Measurements from ENCODE around the gene TMEM14A.
"Not testable (repeated sequence)": the region's sequence is repeated elsewhere in the genome, so short reads cannot be mapped to it uniquely, and the experiment has no call there.

The TMEM14A gene

GRCh38 chr6:52689857-52690256 lies 18.9 kb downstream of the TMEM14A start:
- no peak for DNase-seq (ENCODE audit: low read depth)
- TF ChIP-seq CTCF (IDR thresholded peaks at IDR 0.05; ENCODE audit: low read length, missing control alignments) = no peak
- no peak overlapping the region for H3K4me3 ChIP-seq (replicated peaks; ENCODE audit: low read depth, low read length)

GRCh38 chr6:52691718-52692117 lies 20.8 kb downstream of the TMEM14A start:
- no peak for TF ChIP-seq CTCF (IDR thresholded peaks at IDR 0.05; ENCODE audit: low read length, missing control alignments)
- DNase-seq (ENCODE audit: low read depth) = peak; percentile 11
- H3K4me3 ChIP-seq (replicated peaks; ENCODE audit: low read depth, low read length) = no peak overlapping the region

- no peak for DNase-seq (ENCODE audit: low read depth)
- TF ChIP-seq CTCF (IDR thresholded peaks at IDR 0.05; ENCODE audit: low read length, missing control alignments) = no peak
- no peak overlapping the region for H3K4me3 ChIP-seq (replicated peaks; ENCODE audit: low read depth, low read length)
Observed at GRCh38 chr6:52693773-52694172, 22.9 kb downstream of the TMEM14A start.

- DNase-seq (ENCODE audit: low read depth) = no peak
- no peak overlapping the region for H3K4me3 ChIP-seq (replicated peaks; ENCODE audit: low read depth, low read length)
- TF ChIP-seq CTCF (IDR thresholded peaks at IDR 0.05; ENCODE audit: low read length, missing control alignments) = no peak
Observed at GRCh38 chr6:52694404-52694803, 23.5 kb downstream of the TMEM14A start.

- no peak for DNase-seq (ENCODE audit: low read depth)
- H3K4me3 ChIP-seq (replicated peaks; ENCODE audit: low read depth, low read length) = no peak overlapping the region
- no peak for TF ChIP-seq CTCF (IDR thresholded peaks at IDR 0.05; ENCODE audit: low read length, missing control alignments)
Observed at GRCh38 chr6:52696418-52696817, 25.5 kb downstream of the TMEM14A start.

GRCh38 chr6:52697903-52698302 lies 27.0 kb downstream of the TMEM14A start:
- TF ChIP-seq CTCF (IDR thresholded peaks at IDR 0.05; ENCODE audit: low read length, missing control alignments) = peak; percentile 27
- H3K4me3 ChIP-seq (replicated peaks; ENCODE audit: low read depth, low read length) = no peak overlapping the region
- peak; percentile 38 for DNase-seq (ENCODE audit: low read depth)

- no peak for TF ChIP-seq CTCF (IDR thresholded peaks at IDR 0.05; ENCODE audit: low read length, missing control alignments)
- DNase-seq (ENCODE audit: low read depth) = no peak
- H3K4me3 ChIP-seq (replicated peaks; ENCODE audit: low read depth, low read length) = no peak overlapping the region
Observed at GRCh38 chr6:52704060-52704459, 33.1 kb downstream of the TMEM14A start.

GRCh38 chr6:52704781-52705502 lies 34.0 kb downstream of the TMEM14A start:
- not testable (repeated sequence) for H3K4me3 ChIP-seq (replicated peaks; ENCODE audit: low read depth, low read length); DNase-seq (ENCODE audit: low read depth)

All from fibroblast of pulmonary artery (primary cell).